ENCODE measurements around the gene SHC2.
"Not testable (repeated sequence)": the region's sequence is repeated elsewhere in the genome, so short reads cannot be mapped to it uniquely, and the experiment has no call there.

- TF ChIP-seq POLR2A (IDR thresholded peaks at IDR 0.05; ENCODE audit: low read length); GATA1 (IDR thresholded peaks at IDR 0.05; ENCODE audit: low read depth, low read length): not testable (repeated sequence)
Observed at GRCh38 chr19:394857-395256, 66.0 kb downstream of the SHC2 start.
